ENCODE data around the gene ARSJ.
A peak's percentile ranks its signal among the peaks of the same experiment; 100 is the strongest.
"Not testable (repeated sequence)": the region's sequence is repeated elsewhere in the genome, so short reads cannot be mapped to it uniquely, and the experiment has no call there.

ARSJ gene

GRCh38 chr4:113955411-113955810 lies 24.0 kb downstream of the ARSJ start:
- DNase-seq = no peak

- no peak for DNase-seq
Measured at GRCh38 chr4:113953888-113954287, 25.6 kb downstream of the ARSJ start.

GRCh38 chr4:113952452-113953029 lies 26.9 kb downstream of the ARSJ start:
- DNase-seq = peak; percentile 12 to 58

- DNase-seq = no peak
Measured at GRCh38 chr4:113951263-113951662, 28.2 kb downstream of the ARSJ start.

- peak in 1 of 2 experiments; percentile 36 for DNase-seq
Measured at GRCh38 chr4:113950207-113950606, 29.2 kb downstream of the ARSJ start.

GRCh38 chr4:113947484-113947883 lies 32.0 kb downstream of the ARSJ start:
- no peak for DNase-seq

- DNase-seq = no peak
Measured at GRCh38 chr4:113945906-113946305, 33.5 kb downstream of the ARSJ start.

GRCh38 chr4:113943863-113944262 lies 35.6 kb downstream of the ARSJ start:
- no peak for DNase-seq

- no peak for DNase-seq
Measured at GRCh38 chr4:113943085-113943484, 36.4 kb downstream of the ARSJ start.

GRCh38 chr4:113941836-113942235 lies 37.6 kb downstream of the ARSJ start:
- no peak for DNase-seq

- not testable (repeated sequence) for DNase-seq
Measured at GRCh38 chr4:113940103-113940502, 39.3 kb downstream of the ARSJ start.

GRCh38 chr4:113935190-113935589 lies 44.3 kb downstream of the ARSJ start:
- DNase-seq = peak; percentile 69 to 71

- not testable (repeated sequence) for DNase-seq
Measured at GRCh38 chr4:113924706-113925105, 54.7 kb downstream of the ARSJ start.

GRCh38 chr4:113921089-113921794 lies 58.2 kb downstream of the ARSJ start:
- DNase-seq = no peak

GRCh38 chr4:113919611-113920010 lies 59.8 kb downstream of the ARSJ start:
- no peak for DNase-seq

- no peak for DNase-seq
Measured at GRCh38 chr4:113919145-113919544, 60.3 kb downstream of the ARSJ start.

GRCh38 chr4:113908829-113909228 lies 70.6 kb downstream of the ARSJ start:
- DNase-seq = no peak

GRCh38 chr4:113907559-113907958 lies 71.9 kb downstream of the ARSJ start:
- no peak for DNase-seq

- DNase-seq = no peak
Measured at GRCh38 chr4:113905301-113905700, 74.1 kb downstream of the ARSJ start.

- no peak for DNase-seq
Measured at GRCh38 chr4:113904877-113905276, 74.6 kb downstream of the ARSJ start.

- peak; percentile 24 to 76 for DNase-seq
Measured at GRCh38 chr4:113901994-113902787, 77.3 kb downstream of the ARSJ start.

GRCh38 chr4:113899271-113900070 lies 80.0 kb downstream of the ARSJ start:
- no peak for DNase-seq

- no peak for DNase-seq
Measured at GRCh38 chr4:113893546-113893945, 85.9 kb downstream of the ARSJ start.

Measured in NCI-H526 (cell line).